ENCODE results near the gene CYBB. TPM values are rescaled to one million over a fixed set of nuclear protein-coding genes. Genes with fewer than 3 reads are reported as not detected.

The CYBB gene
- total RNA-seq, 1 donor: 1.4 TPM

GRCh38 chrX:37817176-37817575 is 37.3 kb downstream of the CYBB start:
- no peak overlapping the region for H3K4me2 ChIP-seq (ENCODE audit: insufficient read depth, low read length)
- no peak overlapping the region for H3K4me3 ChIP-seq (ENCODE audit: insufficient read depth, low read length)
- no peaks in the 10 kb centered on the region for H3K79me2 ChIP-seq (ENCODE audit: insufficient read depth, low read length)
- TF ChIP-seq CTCF (IDR thresholded peaks at IDR 0.05; ENCODE audit: extremely low read depth, low read depth, low read length): no peak
- peaks cover 3% of the 10 kb centered on the region for H3K27me3 ChIP-seq (ENCODE audit: insufficient read depth, low read length)
- H3K27ac ChIP-seq (ENCODE audit: low read depth, low read length): no peak overlapping the region
- H3K36me3 ChIP-seq (ENCODE audit: insufficient read depth, low read length): no peaks in the 10 kb centered on the region
- H2AFZ ChIP-seq (ENCODE audit: low read length): no peak overlapping the region
- no peak for DNase-seq (ENCODE audit: insufficient read length, low spot score, missing footprints)
- no peaks in the 10 kb centered on the region for H4K20me1 ChIP-seq (ENCODE audit: insufficient read depth, low read length)
- no peaks in the 10 kb centered on the region for H3K4me1 ChIP-seq (ENCODE audit: insufficient read depth, low read length)
- no peaks in the 10 kb centered on the region for H3K9me3 ChIP-seq (ENCODE audit: low read depth, low read length)

- Histone ChIP-seq H3K4me1 (ENCODE audit: insufficient read depth, low read length) (no peaks in the 10 kb centered on the region), H3K9me3 (ENCODE audit: low read depth, low read length) (no peaks in the 10 kb centered on the region), H3K27ac (ENCODE audit: low read depth, low read length) (no peak overlapping the region), H2AFZ (ENCODE audit: low read length) (no peak overlapping the region), H3K36me3 (ENCODE audit: insufficient read depth, low read length) (no peaks in the 10 kb centered on the region), H3K4me3 (ENCODE audit: insufficient read depth, low read length) (no peak overlapping the region), H3K27me3 (ENCODE audit: insufficient read depth, low read length) (no peaks in the 10 kb centered on the region), H4K20me1 (ENCODE audit: insufficient read depth, low read length) (no peaks in the 10 kb centered on the region), H3K79me2 (ENCODE audit: insufficient read depth, low read length) (no peaks in the 10 kb centered on the region), H3K4me2 (ENCODE audit: insufficient read depth, low read length) (no peak overlapping the region)
- DNase-seq (ENCODE audit: insufficient read length, low spot score, missing footprints): no peak
- no peak for TF ChIP-seq CTCF (IDR thresholded peaks at IDR 0.05; ENCODE audit: extremely low read depth, low read depth, low read length)
Observed at GRCh38 chrX:37817579-37817978, 37.7 kb downstream of the CYBB start.

- no peak for TF ChIP-seq CTCF (IDR thresholded peaks at IDR 0.05; ENCODE audit: extremely low read depth, low read depth, low read length)
- H3K79me2 ChIP-seq (ENCODE audit: insufficient read depth, low read length): no peaks in the 10 kb centered on the region
- no peaks in the 10 kb centered on the region for H3K4me1 ChIP-seq (ENCODE audit: insufficient read depth, low read length)
- H3K4me3 ChIP-seq (ENCODE audit: insufficient read depth, low read length): no peak overlapping the region
- no peak for DNase-seq (ENCODE audit: insufficient read length, low spot score, missing footprints)
- no peaks in the 10 kb centered on the region for H4K20me1 ChIP-seq (ENCODE audit: insufficient read depth, low read length)
- no peak overlapping the region for H3K4me2 ChIP-seq (ENCODE audit: insufficient read depth, low read length)
- H3K9me3 ChIP-seq (ENCODE audit: low read depth, low read length): no peaks in the 10 kb centered on the region
- peaks cover 1% of the 10 kb centered on the region for H3K27me3 ChIP-seq (ENCODE audit: insufficient read depth, low read length)
- H3K27ac ChIP-seq (ENCODE audit: low read depth, low read length): no peak overlapping the region
- H2AFZ ChIP-seq (ENCODE audit: low read length): no peak overlapping the region
- H3K36me3 ChIP-seq (ENCODE audit: insufficient read depth, low read length): no peaks in the 10 kb centered on the region
Observed at GRCh38 chrX:37818031-37818430, 38.2 kb downstream of the CYBB start.

- no peaks in the 10 kb centered on the region for H3K36me3 ChIP-seq (ENCODE audit: insufficient read depth, low read length)
- no peak overlapping the region for H2AFZ ChIP-seq (ENCODE audit: low read length)
- no peaks in the 10 kb centered on the region for H3K4me1 ChIP-seq (ENCODE audit: insufficient read depth, low read length)
- H3K27me3 ChIP-seq (ENCODE audit: insufficient read depth, low read length): peaks cover 2% of the 10 kb centered on the region
- H3K9me3 ChIP-seq (ENCODE audit: low read depth, low read length): no peaks in the 10 kb centered on the region
- no peaks in the 10 kb centered on the region for H3K79me2 ChIP-seq (ENCODE audit: insufficient read depth, low read length)
- TF ChIP-seq CTCF (IDR thresholded peaks at IDR 0.05; ENCODE audit: extremely low read depth, low read depth, low read length): no peak
- H3K27ac ChIP-seq (ENCODE audit: low read depth, low read length): no peak overlapping the region
- no peak for DNase-seq (ENCODE audit: insufficient read length, low spot score, missing footprints)
- H4K20me1 ChIP-seq (ENCODE audit: insufficient read depth, low read length): no peaks in the 10 kb centered on the region
- H3K4me3 ChIP-seq (ENCODE audit: insufficient read depth, low read length): no peak overlapping the region
- H3K4me2 ChIP-seq (ENCODE audit: insufficient read depth, low read length): no peak overlapping the region
Observed at GRCh38 chrX:37820646-37821045, 40.8 kb downstream of the CYBB start.

Measured in osteoblast (primary cell).